ENCODE data around the gene BRICD5.

- TF ChIP-seq NR2C2 (CRISPR knock-in tag; IDR thresholded peaks at IDR 0.05; ENCODE audit: borderline replicate concordance) (no peak), CTCF (CRISPR knock-in tag; IDR thresholded peaks at IDR 0.05) (no peak), AFF4 (CRISPR knock-in tag; IDR thresholded peaks at IDR 0.05) (no peak), ATF3 (CRISPR knock-in tag; IDR thresholded peaks at IDR 0.05) (no peak)
Observed at GRCh38 chr16:2235234-2235651, 24.6 kb upstream of the BRICD5 start.
